GM13977 (cell line): ENCODE data around the gene NOSIP.
"Not testable (repeated sequence)": the region's sequence is repeated elsewhere in the genome, so short reads cannot be mapped to it uniquely, and the experiment has no call there.

Source experiments
- DNase-seq: peaks from one replicate; pipeline ENCODE4 v3.0.0; 2012; ENCODE audit warnings: low spot score
- CTCF ChIP-seq: IDR thresholded peaks from 2 replicates; pipeline ENCODE4 v1.5.1; 2012; ENCODE audit warnings: mild to moderate bottlenecking, control low read depth; ENCODE audit not compliant: insufficient read depth; ENCODE audit errors: extremely low read depth, missing control alignments
- in situ Hi-C: fragments of 300-500 bp; cut with MboI; formaldehyde crosslinking; loops from one replicate; pipeline ENCODE4 v1.12.0; 2022; ENCODE audit warnings: low sequenced_read_pairs, low pct_unique_long_range_greater_than_20kb, mixed read lengths, inconsistent platforms; ENCODE audit not compliant: unreplicated experiment

The NOSIP gene

GRCh38 chr19:49580264-49581006, at the start of gene NOSIP:
Gene NOSIP (minus strand): TSS chr19:49580556. CDS start chr19:49560691, 19,865 bp downstream.
- in situ Hi-C loops, result no loop called here
- DNase-seq, result peak; percentile 89
- TF ChIP-seq CTCF, result no peak

GRCh38 chr19:49629659-49630058, 49.3 kb upstream of the NOSIP start:
- no peak for TF ChIP-seq CTCF
- no peak for DNase-seq
- in situ Hi-C loops, result no loop called here

DNA sequence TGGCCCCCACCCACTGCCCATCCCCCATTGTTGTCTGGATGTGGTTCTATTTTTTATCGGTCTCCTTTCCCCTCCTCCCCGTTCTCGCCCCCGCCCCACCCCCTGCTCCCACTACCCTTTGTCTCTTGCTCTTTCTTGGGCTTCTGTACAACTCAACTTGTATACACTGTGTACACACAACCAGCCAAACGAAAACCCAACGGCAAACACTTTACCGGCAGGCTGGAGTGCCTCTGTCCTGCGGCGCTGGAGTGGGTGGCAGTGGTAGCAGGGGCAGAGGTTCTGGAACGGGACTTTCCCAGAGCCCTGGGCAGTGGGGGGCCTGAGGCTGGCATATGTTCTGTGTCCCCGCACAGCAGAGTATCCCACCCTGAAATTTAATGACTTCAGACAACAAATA, 45.9 kb upstream of the NOSIP start:
- DNase-seq, result no peak
- in situ Hi-C loops, result no loop called here
- no peak for TF ChIP-seq CTCF

GRCh38 chr19:49624967-49625910, 44.9 kb upstream of the NOSIP start:
- in situ Hi-C loops, result no loop called here
- no peak for DNase-seq
- TF ChIP-seq CTCF, result no peak

DNA sequence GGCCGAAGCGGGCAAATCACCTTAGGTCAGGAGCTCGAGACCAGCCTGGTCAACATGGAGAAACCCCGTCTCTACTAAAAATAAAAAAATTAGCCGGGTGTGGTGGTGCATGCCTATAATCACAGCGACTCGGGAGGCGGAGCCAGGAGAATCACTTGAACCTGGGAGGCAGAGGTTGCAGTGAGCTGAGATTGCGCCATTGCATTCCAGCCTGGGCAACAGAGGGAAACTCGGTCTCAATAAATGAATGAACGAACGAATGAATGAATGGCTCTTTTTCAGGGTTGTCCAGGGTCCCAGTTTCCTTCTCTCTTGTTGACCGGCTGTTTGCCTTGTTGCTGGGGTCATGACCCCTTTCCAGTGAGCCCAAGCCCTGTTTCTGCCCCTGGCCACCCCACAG, 37.5 kb upstream of the NOSIP start:
- DNase-seq, in situ Hi-C loops: not testable (repeated sequence)

GRCh38 chr19:49616945-49617344, 36.6 kb upstream of the NOSIP start:
- DNase-seq, result no peak
- TF ChIP-seq CTCF, result no peak
- in situ Hi-C loops, result no loop called here

- in situ Hi-C loops, result no loop called here
- TF ChIP-seq CTCF, result no peak
- no peak for DNase-seq
Measured at GRCh38 chr19:49616532-49616931, 36.2 kb upstream of the NOSIP start.
